GM12892 (cell line): Measurements from ENCODE around the gene PCGF3.

ENCODE experiments used
- POLR2A ChIP-seq: IDR thresholded peaks from 2 replicates; pipeline ENCODE4 v1.6.1; 2011; ENCODE audit warnings: low read depth, low read length, control low read depth
- POLR2AphosphoS5 ChIP-seq: IDR thresholded peaks from 2 replicates; pipeline ENCODE4 v1.6.1; 2011; ENCODE audit warnings: low read depth, low read length, control low read depth

DNA sequence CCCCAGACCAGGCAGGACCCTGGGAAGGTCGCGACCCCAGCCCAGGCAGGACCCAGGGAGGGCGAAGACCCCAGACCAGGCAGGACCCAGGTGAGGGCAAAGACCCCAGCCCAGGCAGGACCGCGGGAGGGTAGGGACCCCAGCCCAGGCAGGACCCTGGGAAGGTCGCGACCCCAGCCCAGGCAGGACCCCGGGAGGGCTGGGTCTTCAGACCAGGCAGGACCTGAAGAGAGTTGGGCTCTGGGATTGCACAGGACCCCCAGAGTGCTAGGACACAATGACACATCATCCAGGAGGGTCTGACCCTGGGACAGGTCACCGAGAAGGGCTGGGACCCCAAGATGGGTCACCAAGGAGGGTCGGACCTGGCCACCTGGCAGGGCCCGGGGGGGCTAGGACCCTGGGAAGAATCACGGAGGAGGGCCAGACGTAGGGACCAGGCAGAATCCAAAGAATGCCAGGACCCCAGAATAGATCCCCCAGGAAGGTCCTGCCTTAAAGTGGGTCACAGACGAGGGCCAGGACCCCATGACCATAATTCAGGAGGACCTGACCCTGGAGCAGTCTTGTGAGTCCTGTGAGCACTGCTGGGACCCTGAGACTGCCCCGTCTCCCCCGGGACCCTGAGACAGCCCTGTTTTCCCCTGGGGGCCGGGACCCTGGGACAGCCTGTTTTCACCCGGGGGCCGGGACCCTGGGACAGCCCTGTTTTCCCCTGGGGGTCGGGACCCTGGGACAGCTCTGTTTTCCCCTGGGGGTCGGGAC, 1.4 kb downstream of the PCGF3 start:
- TF ChIP-seq POLR2A = no peak
- TF ChIP-seq POLR2AphosphoS5 = no peak
